ENCODE measurements around the gene KMT2B. TPM values are rescaled to one million over a fixed set of nuclear protein-coding genes. Genes with fewer than 3 reads are reported as not detected.
A peak's percentile ranks its signal among the peaks of the same experiment; 100 is the strongest.

KMT2B gene
- total and polyA plus RNA-seq, 9 of the 15 experiments (the other 6 are each of a cell fraction or from before 2014, with no cell fraction given), result 0.63 to 43.9 (median 8.1) TPM

DNA sequence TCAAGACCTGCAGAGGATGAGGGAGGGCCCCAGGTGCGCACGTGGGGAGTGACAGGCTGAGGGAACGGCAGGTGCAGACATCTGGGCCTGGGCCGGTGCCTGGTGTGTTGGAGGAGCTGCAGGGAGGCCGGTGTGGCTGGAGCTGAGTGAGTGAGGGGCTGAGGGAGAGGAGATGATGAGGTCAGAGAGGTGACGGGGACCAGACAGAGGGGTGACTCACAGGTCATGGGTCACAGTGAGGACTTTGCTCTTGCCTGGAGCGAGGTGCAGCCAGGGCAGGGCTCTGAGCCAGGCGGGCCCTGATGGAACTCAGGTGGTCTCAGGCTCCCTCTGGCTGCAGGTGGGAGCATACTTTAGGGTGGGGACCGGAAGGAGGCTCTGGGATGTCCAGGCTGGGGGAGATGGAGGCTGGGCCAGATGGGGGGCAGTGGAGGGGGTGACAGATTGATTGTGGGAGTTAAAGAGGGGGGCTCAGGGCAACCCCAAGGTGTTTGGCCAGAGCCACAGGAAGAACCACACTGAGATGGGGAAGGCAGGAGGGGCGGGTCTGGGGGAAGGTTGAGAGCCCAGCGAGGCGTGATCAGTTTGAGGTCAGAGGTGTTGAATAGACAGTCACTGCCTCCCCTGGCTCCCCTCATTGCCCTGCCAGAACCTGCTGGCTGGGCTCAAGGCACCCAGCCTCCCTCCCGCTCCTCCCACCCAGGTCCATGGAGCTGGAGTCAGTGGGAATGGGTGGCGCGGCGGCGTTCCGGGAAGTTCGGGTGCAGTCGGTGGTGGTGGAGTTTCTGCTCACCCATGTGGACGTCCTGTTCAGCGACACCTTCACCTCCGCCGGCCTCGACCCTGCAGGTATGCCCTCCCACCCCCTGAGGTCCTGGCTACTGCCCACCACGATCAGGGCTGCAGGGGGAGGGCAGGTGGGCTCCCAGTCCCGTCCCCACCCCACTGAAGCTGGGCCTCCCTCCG lies 65.9 kb downstream of the KMT2B start (continued):
- no peak for TF ChIP-seq ZNF407 (IDR thresholded peaks at IDR 0.05; ENCODE audit: low read depth)
- no peak for TF ChIP-seq NFE2L1 (tag; IDR thresholded peaks at IDR 0.05; ENCODE audit: borderline replicate concordance, low read depth)
- TF ChIP-seq, protein P1, sequence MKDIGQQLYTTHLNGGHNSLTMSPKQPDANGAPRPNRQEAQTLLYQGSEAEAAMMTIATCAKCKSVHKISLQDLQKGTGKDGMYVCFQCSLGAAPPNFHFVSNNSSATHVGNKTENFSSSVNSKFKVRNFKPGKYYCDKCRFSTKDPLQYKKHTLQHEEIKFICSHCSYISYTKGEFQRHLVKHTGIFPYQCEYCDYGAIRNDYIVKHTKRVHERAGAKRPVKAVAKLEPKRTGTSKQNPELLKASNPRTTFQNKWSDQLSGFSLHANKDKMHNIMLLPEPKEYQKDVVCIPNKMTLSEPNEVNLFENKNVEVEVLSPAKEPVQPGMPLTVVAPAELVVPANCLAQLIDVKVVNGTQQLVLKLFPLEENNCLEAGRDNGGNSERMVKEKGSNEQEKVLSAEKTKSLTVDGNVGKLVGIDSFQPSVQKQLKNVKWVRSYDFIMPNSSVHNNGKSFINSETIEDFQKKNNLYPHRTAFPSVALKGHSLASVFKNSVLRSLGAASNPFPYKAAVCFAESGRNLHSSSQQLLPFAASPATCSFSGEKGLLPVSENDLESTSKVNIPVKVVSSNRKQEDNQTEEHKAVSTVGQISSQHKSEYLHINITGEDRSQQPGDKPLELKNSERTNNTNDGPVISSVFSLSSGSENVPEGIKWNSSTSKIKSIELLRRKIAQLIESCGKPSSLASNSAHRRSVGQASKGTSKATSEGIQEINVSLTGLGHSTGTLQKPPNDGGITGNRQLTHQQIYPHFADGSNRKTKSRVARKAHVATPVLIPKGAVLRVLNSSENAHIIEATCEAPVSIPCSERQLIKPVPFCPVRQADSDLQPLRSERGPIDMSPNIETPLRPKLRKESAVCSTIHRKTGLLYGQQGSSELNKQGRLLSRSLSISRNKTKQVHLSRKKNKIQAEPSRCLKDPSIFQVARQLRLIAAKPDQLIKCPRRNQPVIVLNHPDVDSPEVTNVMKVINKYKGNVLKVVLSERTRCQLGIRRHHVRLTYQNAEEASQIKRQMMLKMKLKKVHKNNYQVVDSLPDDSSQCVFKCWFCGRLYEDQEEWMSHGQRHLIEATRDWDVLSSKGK (CRISPR knock-in tag; IDR thresholded peaks at IDR 0.05), result no peak
- TF ChIP-seq JUND (IDR thresholded peaks at IDR 0.05; ENCODE audit: borderline replicate concordance, low read depth, low read length), result peak; percentile 64
- no peak; the same call in 2 of the 3 replicates for TF ChIP-seq JUND (tag; IDR thresholded peaks at IDR 0.05; ENCODE audit: borderline replicate concordance, low read depth, low read length)
- TF ChIP-seq NR1H2 (CRISPR knock-in tag; IDR thresholded peaks at IDR 0.05), result no peak
- no peak for TF ChIP-seq ZFX (CRISPR knock-in tag; IDR thresholded peaks at IDR 0.05)
- TF ChIP-seq HIVEP1 (CRISPR knock-in tag; IDR thresholded peaks at IDR 0.05), result no peak
- peak; percentile 67; the same call in 1 of the 2 replicates for TF ChIP-seq NR2C1 (IDR thresholded peaks at IDR 0.05)
- TF ChIP-seq NR2C1 (tag; IDR thresholded peaks at IDR 0.05), result peak; percentile 63
- TF ChIP-seq POLR2A (conservative IDR thresholded peaks at IDR 0.05), result no peak
- no peak for TF ChIP-seq ZNF124 (CRISPR knock-in tag; IDR thresholded peaks at IDR 0.05)
- TF ChIP-seq WHSC1 (IDR thresholded peaks at IDR 0.05; ENCODE audit: low read length), result no peak
- no peak for TF ChIP-seq ID3 (CRISPR knock-in tag; IDR thresholded peaks at IDR 0.05)
- no peak for TF ChIP-seq ID3 (tag; IDR thresholded peaks at IDR 0.05)
- TF ChIP-seq ERF (CRISPR knock-in tag; IDR thresholded peaks at IDR 0.05), result no peak

Data from K562 (cell line).